ENCODE results near the gene TMPRSS11B.
"Not testable (repeated sequence)": the region's sequence is repeated elsewhere in the genome, so short reads cannot be mapped to it uniquely, and the experiment has no call there.

Gene TMPRSS11B, protein sequence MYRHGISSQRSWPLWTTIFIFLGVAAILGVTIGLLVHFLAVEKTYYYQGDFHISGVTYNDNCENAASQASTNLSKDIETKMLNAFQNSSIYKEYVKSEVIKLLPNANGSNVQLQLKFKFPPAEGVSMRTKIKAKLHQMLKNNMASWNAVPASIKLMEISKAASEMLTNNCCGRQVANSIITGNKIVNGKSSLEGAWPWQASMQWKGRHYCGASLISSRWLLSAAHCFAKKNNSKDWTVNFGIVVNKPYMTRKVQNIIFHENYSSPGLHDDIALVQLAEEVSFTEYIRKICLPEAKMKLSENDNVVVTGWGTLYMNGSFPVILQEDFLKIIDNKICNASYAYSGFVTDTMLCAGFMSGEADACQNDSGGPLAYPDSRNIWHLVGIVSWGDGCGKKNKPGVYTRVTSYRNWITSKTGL

DNA sequence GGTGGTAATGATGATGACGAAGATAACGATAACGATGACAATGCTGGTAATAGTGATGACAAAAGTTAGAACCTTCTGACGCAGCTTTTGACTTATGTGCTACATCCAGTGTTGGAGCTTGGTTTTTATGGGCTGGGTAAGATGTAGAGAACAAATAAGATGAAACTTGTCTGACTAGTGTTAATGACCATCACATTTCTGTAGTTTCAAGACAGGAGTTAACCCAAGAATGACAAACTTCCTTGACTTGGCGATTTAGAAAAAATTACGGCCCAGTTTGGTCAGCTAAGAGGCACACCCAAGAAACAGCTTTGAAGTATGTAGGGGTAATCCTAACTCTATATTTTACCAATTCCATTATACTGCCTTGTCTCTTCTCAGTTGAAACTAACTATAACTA, at the start of gene TMPRSS11B:
TMPRSS11B (minus strand) TSS at position 101 of the 400 bp plus-strand sequence. CDS start 136 bp downstream, outside the sequence.
- no peak for DNase-seq
- no peak for ATAC-seq

DNA sequence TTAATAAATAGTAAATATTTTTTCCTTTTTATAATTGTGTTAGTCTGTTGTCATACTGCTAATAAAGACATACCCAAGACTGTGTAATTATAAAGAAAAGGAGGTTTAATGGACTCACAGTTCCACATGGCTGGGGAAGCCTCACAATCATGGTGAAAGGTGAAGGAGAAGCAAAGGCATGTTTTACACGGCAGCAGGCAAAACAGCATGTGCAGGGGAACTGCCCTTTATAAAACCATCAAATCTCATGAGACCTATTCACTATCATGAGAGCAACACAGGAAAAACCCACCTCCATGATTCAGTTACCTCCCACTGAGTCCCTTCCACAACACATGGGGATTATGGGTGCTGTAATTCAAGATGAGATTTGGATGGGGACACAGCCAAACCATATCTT, 45.8 kb upstream of the TMPRSS11B start:
- no peak for ATAC-seq
- DNase-seq = no peak

DNA sequence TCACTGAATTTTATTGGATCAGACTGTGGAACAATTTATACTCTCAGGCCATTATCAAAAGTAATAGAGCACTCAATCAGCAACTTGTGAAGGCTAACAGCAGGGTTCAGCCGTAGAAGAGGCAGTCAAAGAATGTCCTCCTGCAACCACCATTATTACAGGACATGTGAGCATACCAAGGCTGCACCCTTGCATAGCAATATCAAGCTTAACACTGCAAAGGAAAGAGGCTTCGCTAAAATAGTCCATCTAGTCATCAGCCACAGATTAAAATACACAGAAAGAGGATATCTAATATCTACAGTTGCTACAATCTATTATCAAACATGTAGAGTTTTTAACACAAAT, 42.9 kb upstream of the TMPRSS11B start:
- DNase-seq (no peak), ATAC-seq (no peak)

DNA sequence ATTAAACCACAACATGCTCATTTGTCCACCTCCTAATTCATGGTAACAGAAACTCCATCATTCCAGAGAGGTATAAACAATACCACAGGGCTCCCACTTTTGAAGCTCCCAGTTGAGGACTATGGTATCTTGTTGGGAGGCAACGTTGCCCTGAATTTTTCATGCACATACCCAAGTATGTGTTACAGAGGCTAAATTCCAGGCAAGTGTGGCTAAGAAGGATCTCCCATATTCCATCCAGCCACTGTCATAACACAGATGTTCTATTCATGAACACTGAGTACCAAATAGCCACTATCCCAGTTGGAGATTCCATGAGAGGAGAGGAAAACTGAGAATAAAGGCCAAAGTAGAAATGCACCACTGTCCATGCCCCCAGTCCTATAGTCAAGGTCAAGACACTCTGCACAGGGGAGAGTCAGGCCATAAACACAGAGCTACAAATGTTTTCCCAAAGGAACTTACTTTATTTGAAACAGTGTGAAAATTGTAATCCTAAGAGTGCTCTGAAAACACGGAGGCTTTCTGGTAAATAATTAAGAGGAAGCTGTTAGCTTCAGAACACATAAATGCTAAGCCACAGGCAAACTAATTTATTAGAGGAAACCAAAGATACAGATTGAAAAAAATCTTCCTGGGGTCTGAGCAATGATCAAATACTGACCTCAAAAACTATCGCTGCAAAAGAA, 42.4 kb upstream of the TMPRSS11B start:
- ATAC-seq = no peak

DNA sequence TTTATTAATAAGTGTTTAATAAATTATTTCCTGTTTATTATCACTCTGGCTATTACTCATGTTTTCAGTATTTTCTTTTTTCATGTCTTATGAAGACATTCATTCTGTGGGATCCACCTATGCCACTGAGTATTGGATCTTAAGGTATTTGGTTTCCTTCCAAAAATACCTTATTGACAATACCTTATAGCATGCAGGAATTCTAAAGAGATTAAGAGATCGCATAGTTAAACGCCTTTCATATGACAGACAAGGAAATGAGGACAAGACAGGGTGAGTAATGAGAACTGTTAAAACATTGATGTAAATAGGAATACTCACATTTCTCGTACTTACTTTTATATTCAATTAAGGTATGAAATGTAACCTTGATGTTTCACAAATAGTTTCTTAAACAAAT, 38.2 kb upstream of the TMPRSS11B start:
- DNase-seq = no peak
- ATAC-seq = no peak

More for the DNA sequence above, 42.4 kb upstream of the TMPRSS11B start:
- no peak for DNase-seq

DNA sequence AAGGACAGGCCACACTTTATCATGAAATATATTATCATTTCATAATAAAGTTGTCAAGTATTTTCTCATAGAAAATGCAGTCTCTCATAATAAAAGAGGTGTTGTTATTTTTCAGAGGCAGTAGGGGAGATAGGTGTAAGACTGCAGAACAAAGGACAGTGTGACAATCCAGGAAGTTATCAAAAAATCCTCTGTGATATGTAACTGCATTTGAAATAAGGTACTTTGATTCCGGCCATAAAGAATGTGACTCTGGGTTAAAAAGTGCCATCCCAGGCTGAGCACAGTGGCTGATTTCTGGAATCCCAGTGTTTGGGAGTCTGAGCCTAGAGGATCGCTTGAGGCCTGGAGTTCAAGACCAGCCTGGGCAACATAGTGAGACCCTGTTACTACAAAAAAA, 37.6 kb upstream of the TMPRSS11B start:
- ATAC-seq (no peak), DNase-seq (no peak)

DNA sequence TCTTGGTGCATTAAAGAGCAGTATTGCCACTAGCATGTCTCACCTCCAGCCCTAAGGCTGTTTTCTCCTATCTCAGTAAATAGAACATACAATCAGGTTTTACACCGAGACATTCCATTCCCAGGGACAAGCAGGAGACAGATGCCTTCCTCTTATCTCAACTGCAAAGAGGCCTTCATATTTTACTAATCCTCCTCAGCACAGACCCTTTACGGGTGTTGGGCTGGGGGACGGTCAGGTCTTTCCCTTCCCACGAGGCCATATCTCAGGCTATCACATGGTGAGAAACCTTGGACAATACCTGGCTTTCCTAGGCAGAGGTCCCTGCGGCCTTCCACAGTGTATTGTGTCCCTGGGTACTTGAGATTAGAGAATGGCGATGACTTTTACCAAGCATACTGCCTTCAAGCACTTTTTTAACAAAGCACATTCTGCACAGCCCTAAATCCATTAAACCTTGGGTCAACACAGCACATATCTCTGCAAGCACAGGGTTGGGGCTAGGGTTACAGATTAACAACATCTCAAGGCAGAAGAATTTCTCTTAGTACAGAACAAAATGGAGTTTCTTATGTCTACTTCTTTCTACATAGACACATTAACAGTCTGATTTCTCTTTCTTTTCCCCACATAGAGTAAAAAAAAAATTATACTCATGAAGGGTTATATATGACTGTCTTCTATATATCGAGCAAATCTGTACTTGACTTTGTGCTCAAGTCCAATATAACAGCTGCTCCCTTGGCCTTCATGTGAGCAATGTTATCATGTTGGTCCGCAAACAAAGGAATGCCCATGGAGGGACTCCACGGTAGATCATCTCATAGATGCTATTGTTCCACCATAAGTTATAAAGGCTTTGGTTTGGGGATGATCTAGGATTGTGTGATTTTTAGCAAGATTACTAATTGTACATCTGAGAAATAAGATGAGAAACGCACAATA, 36.6 kb upstream of the TMPRSS11B start:
- ATAC-seq, DNase-seq: not testable (repeated sequence)

DNA sequence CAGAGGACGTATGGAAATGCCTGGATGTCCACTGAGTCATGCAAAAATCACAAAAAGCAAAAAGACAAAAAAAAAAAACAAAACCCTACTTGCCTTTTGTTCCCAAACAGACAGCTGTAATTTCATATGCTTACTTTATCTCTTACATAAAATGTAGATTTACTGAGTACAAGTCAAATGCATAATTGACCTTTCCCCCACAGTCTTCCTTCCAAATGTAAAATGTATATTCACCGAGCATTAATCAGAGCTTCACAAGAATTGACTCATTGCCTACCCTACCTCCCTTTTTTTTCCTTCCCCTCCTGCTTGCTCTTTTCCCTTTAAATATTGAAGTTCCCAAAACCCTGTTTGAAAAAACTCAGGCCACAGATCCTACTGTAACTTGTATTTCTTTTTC, 32.5 kb upstream of the TMPRSS11B start:
- no peak for ATAC-seq
- DNase-seq = no peak

DNA sequence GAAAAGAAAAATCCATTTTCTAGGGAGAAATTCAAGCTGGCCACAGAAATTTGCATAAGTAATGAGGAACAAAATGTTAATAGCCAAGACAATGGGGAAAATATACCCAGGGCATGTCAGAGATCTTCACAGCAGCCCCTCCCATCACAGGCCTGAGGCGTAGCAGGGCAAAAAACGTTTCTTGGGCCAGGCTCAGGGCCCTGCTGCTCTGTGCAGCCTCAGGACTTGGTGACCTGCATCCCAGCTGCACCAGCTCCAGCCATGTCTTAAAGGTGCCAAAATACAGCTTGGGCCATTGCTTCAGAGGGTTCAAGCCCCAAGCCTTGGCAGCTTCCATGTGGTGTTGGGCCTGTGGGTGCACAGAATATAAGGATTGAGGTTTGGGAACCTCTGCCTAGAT, 32.1 kb upstream of the TMPRSS11B start:
- no peak for DNase-seq
- no peak for ATAC-seq

DNA sequence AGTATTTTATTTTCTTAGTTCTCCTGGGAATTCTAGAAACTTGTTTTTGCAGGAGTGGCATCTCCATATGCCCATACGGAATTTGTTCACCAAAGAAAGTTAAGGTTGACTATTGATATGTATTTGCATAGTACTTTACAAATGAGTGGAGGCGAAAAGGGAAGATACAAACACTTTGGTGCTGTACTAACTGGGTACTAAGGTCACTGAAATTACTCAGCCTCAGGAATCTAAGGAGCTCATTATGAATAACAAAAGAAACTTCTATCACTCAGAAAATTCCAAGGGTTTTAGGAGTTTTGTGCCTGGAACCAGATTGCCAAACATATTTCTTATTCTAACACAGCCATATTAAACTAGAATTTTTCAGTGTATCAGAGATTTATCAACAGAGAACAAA, 27.4 kb upstream of the TMPRSS11B start:
- no peak for DNase-seq
- no peak for ATAC-seq

DNA sequence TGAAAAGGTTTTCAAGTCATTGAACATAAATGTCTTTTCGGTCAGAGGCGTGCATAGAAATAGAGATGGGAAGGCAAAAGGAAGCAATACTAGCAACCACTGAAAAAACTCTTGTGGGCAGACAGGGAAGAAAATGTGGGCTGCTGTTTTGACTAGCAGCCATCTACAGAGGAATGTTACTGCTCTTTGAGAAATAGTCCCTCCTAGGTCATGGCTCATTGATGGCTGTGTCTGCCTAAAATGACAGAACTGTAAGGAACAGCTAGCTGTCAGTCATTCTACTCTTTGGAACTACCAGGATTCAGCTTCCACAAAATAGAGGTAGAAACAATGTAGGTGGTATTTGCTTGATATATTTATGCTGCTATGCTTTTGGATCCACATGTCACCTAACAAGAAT, 26.9 kb upstream of the TMPRSS11B start:
- ATAC-seq (no peak), DNase-seq (no peak)

DNA sequence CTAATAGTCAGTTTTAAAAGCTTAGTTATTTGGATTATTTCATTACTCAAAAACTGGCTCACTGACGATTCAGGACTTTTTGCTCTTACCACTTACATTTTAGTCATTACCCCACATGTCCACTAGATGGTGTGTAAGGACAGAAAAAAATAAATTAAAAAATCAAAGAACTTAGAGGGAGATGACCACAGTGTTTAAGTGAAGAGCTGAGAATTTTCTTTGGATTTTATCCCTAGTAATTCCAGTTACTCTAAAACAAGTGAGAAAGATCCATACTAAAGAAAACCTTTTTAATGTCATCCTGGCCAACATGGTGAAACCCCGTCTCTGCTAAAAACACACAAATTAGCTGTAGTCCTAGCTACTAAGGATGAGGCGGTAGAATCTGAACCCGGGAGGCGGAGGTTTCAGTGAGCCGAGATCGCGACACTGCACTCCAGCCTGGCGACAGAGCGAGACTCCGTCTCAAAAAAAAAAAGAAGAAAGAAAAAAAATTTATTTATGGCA, 26.4 kb upstream of the TMPRSS11B start:
- no peak for DNase-seq

DNA sequence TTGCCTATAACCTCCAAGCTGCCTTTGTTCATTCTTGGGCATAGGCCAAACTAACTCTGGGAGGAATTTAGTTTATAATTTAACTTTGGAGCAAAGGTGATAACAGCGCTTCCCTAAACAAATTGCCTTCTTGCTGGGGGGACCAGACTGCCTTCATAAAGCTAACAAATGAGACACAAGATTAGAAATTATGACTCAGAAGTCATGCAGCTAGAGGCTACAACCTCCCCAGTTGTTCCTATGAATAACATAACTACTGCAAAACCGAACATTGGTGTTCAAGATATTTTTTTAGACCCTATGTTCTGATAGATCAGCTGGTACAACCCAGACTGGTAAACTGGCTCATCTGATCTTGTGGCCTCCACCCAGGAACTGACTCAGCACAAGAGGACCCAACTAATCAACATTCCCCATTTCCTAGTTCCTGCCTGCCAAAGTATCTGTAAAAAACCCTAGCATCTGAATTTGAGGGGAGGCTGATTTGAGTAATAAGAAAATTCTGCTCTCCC, 22.0 kb upstream of the TMPRSS11B start:
- DNase-seq (no peak), ATAC-seq (no peak)

More for the DNA sequence above, 26.4 kb upstream of the TMPRSS11B start:
- no peak for ATAC-seq

DNA sequence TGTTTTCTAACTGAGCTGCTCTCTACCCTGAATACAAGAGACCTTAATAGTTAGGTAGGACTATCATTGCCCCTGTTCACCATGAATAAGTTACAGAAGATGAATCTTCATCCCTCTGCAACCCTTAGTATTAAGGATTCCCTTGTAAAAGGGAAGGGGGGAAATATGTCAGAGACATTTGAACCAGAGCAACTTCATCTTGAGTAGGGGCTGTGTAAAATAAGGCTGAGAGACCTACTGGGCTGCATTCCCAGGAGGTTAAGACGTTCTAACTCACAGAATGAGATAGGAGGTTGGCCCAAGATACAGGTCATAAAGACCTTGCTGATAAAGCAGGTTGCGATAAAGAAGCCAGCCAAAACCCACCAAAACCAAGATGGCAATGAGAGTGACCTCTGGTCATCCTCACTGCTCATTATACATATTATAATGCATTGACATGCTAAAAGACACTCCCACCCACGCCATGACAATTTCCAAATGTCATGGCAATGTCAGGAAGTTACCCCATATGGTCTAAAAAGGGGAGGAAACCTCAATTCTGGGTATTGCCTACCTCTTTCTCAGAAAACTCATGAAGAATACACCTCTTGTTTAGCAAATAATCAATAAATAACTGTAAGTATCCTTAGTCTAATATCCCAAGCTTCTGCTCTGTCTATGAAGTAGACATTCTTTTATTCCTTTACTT, 19.5 kb upstream of the TMPRSS11B start:
- ATAC-seq = no peak
- DNase-seq = no peak

DNA sequence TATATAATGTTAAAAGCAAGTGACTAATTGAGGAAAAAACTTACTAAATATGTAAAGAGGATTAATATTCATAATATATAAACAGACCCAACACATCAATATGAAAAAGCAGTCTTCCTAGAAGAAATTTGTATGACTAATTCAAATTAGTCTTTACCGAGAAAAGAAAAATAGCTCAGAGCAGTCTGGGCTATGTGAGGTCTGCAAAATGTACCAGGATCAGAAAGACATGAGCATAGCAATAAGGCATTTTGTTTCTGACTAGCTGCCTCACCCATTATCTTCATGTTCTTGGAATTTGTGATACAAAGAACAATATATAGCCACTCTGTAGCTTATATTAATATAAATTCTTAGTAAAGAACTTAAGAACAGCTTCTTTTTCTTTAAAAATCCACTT, 13.7 kb upstream of the TMPRSS11B start:
- ATAC-seq (no peak), DNase-seq (no peak)

DNA sequence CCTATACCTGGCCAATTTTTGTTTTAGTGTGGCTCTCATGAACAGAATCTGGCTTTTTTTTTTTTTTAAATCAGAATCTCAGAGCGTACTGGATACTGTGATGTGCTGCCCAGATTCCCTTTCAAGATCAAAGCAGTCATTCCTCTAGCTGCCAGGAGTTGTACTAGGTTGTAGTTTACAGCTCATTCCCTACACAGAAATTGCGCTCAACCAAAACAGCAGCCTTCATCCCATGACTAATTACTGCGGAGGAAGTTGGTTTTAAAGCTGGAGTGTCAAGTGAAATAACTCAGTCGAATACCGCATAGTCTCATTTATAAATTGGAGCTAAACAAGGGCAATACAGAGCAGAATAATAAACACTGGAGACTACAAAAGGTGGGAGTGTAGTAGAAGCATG, 12.2 kb upstream of the TMPRSS11B start:
- ATAC-seq (no peak), DNase-seq (no peak)

DNA sequence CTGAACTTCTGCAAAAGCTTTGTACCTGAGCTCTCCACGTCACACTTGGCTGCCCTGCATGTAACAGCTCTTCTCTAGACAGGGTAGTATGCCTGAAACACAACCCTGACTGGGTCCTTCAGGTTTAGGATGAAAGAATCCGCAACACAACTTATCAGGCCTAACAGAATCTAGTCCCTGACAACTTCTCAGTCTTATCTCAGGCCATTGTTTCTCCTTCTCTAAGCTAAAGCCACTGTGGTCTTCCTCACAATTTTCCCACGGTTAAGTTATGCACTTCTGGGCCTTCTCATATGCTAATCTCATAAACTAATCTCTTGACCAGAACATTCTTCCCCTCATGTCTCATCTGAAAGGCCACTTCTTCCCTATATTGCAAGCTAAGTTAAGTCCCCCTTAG, 10.8 kb upstream of the TMPRSS11B start:
- no peak for ATAC-seq
- no peak for DNase-seq

DNA sequence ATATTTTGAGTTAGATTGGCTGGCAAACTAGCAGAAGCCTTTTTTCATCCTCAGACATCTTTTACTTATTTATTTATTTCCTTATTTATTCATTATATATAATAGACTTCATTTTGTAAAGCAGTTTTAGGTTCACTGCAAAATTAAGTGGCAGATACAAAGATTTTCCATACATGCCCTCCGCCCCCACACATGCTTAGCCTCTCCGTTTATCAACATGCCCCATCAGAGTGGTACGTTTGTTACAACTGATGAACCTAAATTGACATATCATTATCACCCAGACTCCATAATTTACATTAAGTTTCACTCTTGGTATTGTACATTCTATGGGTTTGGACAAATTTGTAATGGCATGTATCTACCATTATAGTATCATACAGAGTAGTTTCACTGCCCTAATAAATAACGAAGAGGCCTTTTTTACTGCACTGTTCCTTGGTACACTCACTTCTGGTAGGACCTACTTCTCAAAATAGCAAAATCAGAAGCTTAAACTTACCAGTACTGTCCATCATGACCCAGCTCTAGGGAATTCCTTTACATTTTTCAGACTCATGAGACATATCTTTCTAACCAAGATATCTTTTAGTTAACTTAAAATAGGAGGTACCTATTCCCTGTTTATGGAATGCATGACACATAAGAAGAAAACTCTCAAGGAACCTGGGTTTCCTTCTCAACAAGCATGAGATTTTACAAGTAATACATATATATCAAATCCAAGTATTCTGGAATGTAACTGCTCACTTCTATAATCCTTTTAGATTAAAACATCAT, 4.8 kb upstream of the TMPRSS11B start:
- peak; percentile 20 for ATAC-seq

DNA sequence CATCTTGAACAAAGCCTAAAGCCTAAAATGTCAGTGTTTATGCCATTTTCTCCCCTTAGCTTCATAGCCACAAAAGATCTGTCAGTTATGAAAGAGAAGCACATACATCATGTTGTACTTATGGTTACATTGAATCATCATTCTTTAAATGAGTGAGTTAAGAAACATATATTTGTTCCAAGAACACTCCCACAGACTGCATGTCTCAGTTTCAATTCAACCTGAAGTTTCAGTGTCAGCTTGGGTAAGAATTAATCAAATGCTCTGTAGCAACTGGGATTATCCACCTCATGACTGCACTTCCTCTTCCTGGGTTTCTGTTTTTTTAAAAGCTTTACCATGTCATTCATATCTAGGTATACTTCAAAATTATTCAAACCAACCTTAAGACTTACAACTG, 3.9 kb upstream of the TMPRSS11B start:
- ATAC-seq (peak; percentile 93), DNase-seq (no peak)

More for the DNA sequence above, 4.8 kb upstream of the TMPRSS11B start:
- peak; percentile 24 for DNase-seq

DNA sequence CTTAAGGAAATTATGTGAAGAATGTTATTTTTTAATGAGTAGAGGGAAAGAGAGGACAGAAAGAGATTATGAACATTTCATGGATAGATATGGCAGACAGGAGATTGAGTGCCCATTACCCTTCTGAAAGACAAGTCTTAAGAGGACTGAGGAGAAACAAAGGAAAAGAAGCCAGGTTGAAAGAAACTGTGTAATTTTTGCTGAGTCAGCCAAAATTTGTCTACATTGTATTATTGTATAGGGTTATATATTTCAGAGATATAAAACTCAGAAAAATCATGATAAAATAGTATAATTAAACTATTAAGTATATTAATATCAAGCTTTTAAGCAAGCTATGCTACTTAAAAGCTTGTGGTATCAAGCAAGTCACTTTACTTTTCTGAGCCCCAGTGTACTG, 4.9 kb downstream of the TMPRSS11B start:
- DNase-seq (no peak), ATAC-seq (no peak)

DNA sequence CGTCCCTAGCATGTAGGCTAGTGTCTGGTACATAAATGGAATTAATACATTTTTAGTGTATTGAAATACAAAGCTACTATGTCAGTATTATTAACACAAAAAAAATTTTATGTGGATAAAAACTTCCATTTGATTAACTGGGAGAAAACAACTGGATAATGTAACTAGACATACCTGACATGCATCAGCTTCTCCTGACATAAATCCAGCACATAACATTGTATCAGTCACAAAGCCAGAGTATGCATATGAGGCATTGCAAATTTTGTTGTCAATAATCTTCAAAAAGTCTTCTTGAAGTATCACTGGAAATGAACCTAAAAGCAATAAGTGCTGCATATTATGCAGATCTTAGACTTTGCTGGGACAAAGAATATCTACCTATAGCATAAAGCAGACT, 16.9 kb downstream of the TMPRSS11B start:
- DNase-seq = no peak
- no peak for ATAC-seq
